Gastroesophageal sphincter (tissue), 4 donors: ENCODE measurements around the gene SH3GLB2. TPM values are rescaled to one million over a fixed set of nuclear protein-coding genes. Genes with fewer than 3 reads are reported as not detected.
A peak's percentile ranks its signal among the peaks of the same experiment; 100 is the strongest.
"Not testable (repeated sequence)": the region's sequence is repeated elsewhere in the genome, so short reads cannot be mapped to it uniquely, and the experiment has no call there.

Experiments used
- ATAC-seq: fragments of 150-250 bp; one replicate; pipeline ENCODE4 v1.9.1; 2016; ENCODE audit warnings: mild to moderate bottlenecking, moderate library complexity
- H3K27ac ChIP-seq, 4 donors: fragments of 200-600 bp; sonication (generic) in 3 of 4; 1 replicate in 3 of 4; 2 replicates in 1 of 4; pipeline ENCODE4 v1.5.1; 2016 to 2019
- H3K27me3 ChIP-seq: fragments of 200-600 bp; sonication (generic); one replicate; pipeline ENCODE4 v1.5.1; 2019
- H3K36me3 ChIP-seq, 2 donors: fragments of 200-600 bp; sonication (generic); one replicate each; pipeline ENCODE4 v1.5.1; 2019; ENCODE audit warnings: control low read depth in 1 of 2
- H3K4me1 ChIP-seq, 3 donors: fragments of 200-600 bp; sonication (generic); 1 replicate in 2 of 3; 2 replicates in 1 of 3; pipeline ENCODE4 v1.5.1; 2016 to 2019; ENCODE audit warnings: control low read depth in 2 of 3
- H3K4me3 ChIP-seq, 2 donors: fragments of 200-600 bp; sonication (generic); one replicate each; pipeline ENCODE4 v1.5.1; 2019; ENCODE audit warnings: mild to moderate bottlenecking in 1 of 2, moderate library complexity in 1 of 2
- H3K9me3 ChIP-seq, 3 donors: fragments of 200-600 bp; sonication (generic); one replicate each; pipeline ENCODE4 v1.5.1; 2017 to 2019; ENCODE audit warnings: control low read depth in 2 of 3
- CTCF ChIP-seq, 4 experiments: fragments of 200-600 bp in 2 of 4; fragments of 450-650 bp in 2 of 4; sonication (generic) in 1 of 4; IDR thresholded peaks; one replicate each; pipeline ENCODE4 v1.5.1; 2017 to 2019; ENCODE audit warnings: antibody characterized with exemption in 4 of 4, mild to moderate bottlenecking in 2 of 4, moderate library complexity in 2 of 4
- EP300 ChIP-seq: sonication (generic); formaldehyde crosslinking; IDR thresholded peaks from one replicate; pipeline ENCODE4 v1.6.1; 2017; ENCODE audit warnings: antibody characterized with exemption, mild to moderate bottlenecking
- POLR2A ChIP-seq, 2 donors: fragments of 450-650 bp; IDR thresholded peaks; one replicate each; pipeline ENCODE4 v1.6.1; 2017; ENCODE audit warnings: antibody characterized with exemption in 2 of 2, mild to moderate bottlenecking in 2 of 2, moderate library complexity in 1 of 2
- POLR2AphosphoS5 ChIP-seq: sonication (generic); formaldehyde crosslinking; IDR thresholded peaks from one replicate; pipeline ENCODE4 v1.6.1; 2017; ENCODE audit warnings: antibody characterized with exemption
- WGBS, 2 donors: methylation state at CpG; one replicate each; pipeline ENCODE4 v1.1.5; 2018; ENCODE audit warnings: low coverage in 1 of 2; 5-methylcytosine and 5-hydroxymethylcytosine counted together
- total RNA-seq, 4 donors: library from RNA; depleted of rRNA; stranded (reverse); fragments of >200 nt; gene quantifications; one replicate each; pipeline ENCODE4 v1.1.0, GENCODE V29; 2016

Gene SH3GLB2
- total RNA-seq, 4 donors from 2014 or later: 80.3 to 123 (median 83.6) TPM

DNA sequence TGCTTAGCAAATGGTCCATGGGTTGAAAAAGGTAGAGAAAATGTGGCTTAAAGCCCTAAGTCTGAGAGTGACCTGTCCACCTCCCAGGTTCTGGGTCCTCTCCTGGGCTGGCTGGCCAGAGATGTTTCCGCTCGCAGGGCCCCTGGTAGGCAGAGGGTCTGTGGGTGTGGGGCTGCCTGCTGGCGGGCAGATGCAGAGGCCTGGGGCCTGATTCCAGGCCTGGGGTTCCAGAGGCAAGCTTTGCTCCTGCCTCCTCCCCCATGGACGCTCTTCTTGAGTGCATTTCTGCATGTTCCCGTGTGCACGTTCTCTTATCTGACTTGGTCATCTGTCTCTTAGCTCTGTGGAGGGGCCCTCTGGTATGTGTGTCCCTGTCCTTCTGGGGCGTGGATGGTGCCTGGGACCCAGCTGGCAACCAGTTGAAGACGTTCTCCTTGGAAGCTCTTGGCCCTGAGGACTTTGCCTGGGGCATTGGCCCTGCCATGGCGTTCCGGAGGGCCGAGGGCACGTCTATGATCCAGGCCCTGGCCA is 12.0 kb upstream of the SH3GLB2 start:
- H3K4me1 ChIP-seq: peaks cover 0 to 47% (median 16%) of the 10 kb centered on the region in 3 donors
- H3K4me3 ChIP-seq: no peak overlapping the region
- H3K9me3 ChIP-seq: no peaks in the 10 kb centered on the region
- ATAC-seq: no peak
- TF ChIP-seq CTCF (IDR thresholded peaks at IDR 0.05) (no peak), POLR2AphosphoS5 (no peak), POLR2A (IDR thresholded peaks at IDR 0.05) (no peak), EP300 (no peak)
- H3K36me3 ChIP-seq: peaks cover 0 to 49% of the 10 kb centered on the region in 2 donors
- H3K27me3 ChIP-seq: no peaks in the 10 kb centered on the region
- H3K27ac ChIP-seq: no peak overlapping the region
- WGBS, 2 donors: 80 to 91% methylated on average over 3 to 6 of the region's 12 CpGs

- no peak for TF ChIP-seq EP300
- WGBS, 2 donors: 80% methylated on average over 1 of the region's 8 CpGs; no CpG with 5 or more reads in 1 of the 2 donors
- Histone ChIP-seq H3K4me3 (peak overlapping the region in 1 of 2 donors; percentile 95), H3K36me3 (peaks cover 0 to 30% of the 10 kb centered on the region in 2 donors), H3K9me3 (no peaks in the 10 kb centered on the region), H3K27me3 (no peaks in the 10 kb centered on the region), H3K27ac (peak overlapping the region in 3 of 4 donors; percentile 90 to 93 (median 91)), H3K4me1 (peaks cover 0 to 47% (median 16%) of the 10 kb centered on the region in 3 donors)
- ATAC-seq: no peak
Measured at GRCh38 chr9:129038109-129038852, 10.2 kb upstream of the SH3GLB2 start.

GRCh38 chr9:129037767-129038098 is 9.6 kb upstream of the SH3GLB2 start:
- peaks cover 0 to 24% of the 10 kb centered on the region in 2 donors for H3K36me3 ChIP-seq
- no peaks in the 10 kb centered on the region for H3K27me3 ChIP-seq
- peak overlapping the region; percentile 92 to 95 for H3K4me3 ChIP-seq
- TF ChIP-seq POLR2AphosphoS5 (no peak), POLR2A (IDR thresholded peaks at IDR 0.05) (peak in 1 of 2 donors; percentile 7)
- no peaks in the 10 kb centered on the region for H3K9me3 ChIP-seq
- peaks cover 0 to 47% (median 16%) of the 10 kb centered on the region in 3 donors for H3K4me1 ChIP-seq
- 0% methylated on average over 2 of the region's 6 CpGs; no CpG with 5 or more reads in 1 of the 2 donors for WGBS, 2 donors
- peak; percentile 29 for ATAC-seq
- H3K27ac ChIP-seq: peak overlapping the region in 3 of 4 donors; percentile 90 to 93 (median 91)

DNA sequence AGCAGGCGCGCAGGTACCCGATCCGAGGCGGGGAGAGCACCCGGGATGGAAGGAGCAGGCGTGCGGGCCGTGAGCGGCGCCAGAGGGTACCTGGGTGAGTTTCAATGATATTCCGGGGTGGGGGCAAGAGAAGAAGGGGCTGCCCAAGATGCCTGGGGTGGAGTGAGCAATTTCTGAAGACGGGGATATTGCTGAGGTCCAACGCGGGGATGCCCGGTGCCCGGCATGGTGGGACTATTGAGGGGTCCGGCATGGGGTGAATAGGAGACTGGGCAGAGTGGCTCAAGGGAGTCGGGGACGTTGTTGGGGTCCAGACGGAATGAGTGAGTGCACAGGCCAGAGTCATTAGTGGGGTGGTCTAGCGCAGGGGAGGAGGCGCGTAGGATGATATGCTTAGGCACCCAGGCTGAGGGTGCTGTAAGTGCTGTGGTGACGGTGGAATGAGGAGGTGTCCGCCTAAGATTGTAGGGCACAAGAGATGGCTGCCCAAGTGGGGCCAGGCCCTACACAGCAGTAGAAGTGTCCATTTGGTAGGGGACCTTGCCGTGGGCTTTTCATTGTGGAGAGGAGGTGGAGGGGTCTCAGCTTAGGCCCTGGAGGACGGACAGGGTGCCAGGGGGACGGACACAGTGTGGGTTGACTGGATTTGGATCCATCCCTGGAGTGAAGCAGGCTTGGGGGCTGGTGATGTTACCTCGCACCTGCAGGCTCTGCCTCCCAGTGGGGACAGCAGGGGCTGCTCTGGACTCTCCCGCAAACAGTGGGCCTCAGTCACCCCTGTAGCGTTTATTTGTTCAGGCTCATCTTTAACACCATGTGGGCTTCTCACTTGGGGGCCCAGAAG is 9.0 kb upstream of the SH3GLB2 start:
- no peaks in the 10 kb centered on the region for H3K27me3 ChIP-seq
- TF ChIP-seq POLR2AphosphoS5 (no peak), CTCF (IDR thresholded peaks at IDR 0.05) (no peak), POLR2A (IDR thresholded peaks at IDR 0.05) (no peak), EP300 (no peak)
- peaks cover 0 to 47% (median 16%) of the 10 kb centered on the region in 3 donors for H3K4me1 ChIP-seq
- WGBS, 2 donors: 0 to 6% methylated on average over 10 to 25 of the region's 32 CpGs
- peak overlapping the region; percentile 72 to 93 (median 90) for H3K27ac ChIP-seq
- no peak for ATAC-seq
- H3K4me3 ChIP-seq: peak overlapping the region; percentile 92 to 95
- no peaks in the 10 kb centered on the region for H3K9me3 ChIP-seq
- peaks cover 0 to 19% of the 10 kb centered on the region in 2 donors for H3K36me3 ChIP-seq

DNA sequence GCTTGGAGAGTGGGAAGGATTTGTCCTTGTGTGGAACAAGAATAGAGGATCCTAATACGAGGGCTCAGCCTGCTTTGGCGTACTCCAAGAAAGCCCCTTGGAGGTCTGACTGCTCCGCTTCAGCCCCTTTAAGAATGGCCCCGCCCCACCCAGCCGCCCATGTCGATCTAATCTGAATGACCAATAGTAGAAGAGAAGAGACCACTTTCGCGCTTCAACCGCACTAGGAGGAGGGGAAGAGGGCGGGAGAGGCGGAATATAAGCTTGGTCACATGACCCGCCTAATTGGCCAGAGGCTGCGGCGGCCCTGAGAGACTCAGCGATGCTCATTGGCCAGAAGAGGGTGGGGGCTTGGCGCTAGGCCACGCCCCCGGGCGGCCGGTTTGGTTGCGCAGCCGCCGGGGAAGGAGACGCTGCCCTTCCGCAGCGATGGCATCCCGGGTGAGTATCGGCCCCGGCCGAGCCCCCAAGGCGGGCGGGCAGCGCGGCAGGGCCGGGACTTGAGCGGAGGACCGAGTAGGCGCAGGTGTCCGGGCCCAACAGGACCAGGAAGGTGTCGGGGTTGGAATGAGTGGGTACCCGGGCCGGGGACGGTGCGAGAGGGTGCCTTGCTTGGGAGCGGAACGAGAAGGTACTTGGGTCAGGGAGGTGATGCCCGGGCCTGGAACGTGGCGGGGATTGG is 8.3 kb upstream of the SH3GLB2 start, which contains the start of gene MIGA2:
TSS of gene MIGA2 (plus strand) at position 386 of the 682 bp plus-strand sequence. CDS start 3,969 bp downstream, outside the sequence.
- Histone ChIP-seq H3K27me3 (no peaks in the 10 kb centered on the region), H3K4me1 (peaks cover 0 to 47% (median 16%) of the 10 kb centered on the region in 3 donors), H3K4me3 (peak within 1 kb of the TSS; percentile 92 to 95), H3K9me3 (no peaks in the 10 kb centered on the region), H3K27ac (peak within 1 kb of the TSS; percentile 72 to 93 (median 90)), H3K36me3 (peaks cover 0 to 11% of the 10 kb centered on the region in 2 donors)
- ATAC-seq: peak; percentile 99
- peak in 1 of 4 experiments; percentile 24 for TF ChIP-seq CTCF (IDR thresholded peaks at IDR 0.05)
- TF ChIP-seq EP300: no peak
- TF ChIP-seq POLR2AphosphoS5: peak; percentile 87
- TF ChIP-seq POLR2A (IDR thresholded peaks at IDR 0.05): peak; percentile 92 to 93
- WGBS, 2 donors: 0 to 4% methylated on average over 9 to 18 of the region's 49 CpGs

- peak; percentile 30 for ATAC-seq
- Histone ChIP-seq H3K27ac (peak overlapping the region; percentile 55 to 93 (median 90)), H3K4me3 (peak overlapping the region; percentile 41 to 95), H3K4me1 (peaks cover 0 to 47% (median 16%) of the 10 kb centered on the region in 3 donors)
- H3K36me3 ChIP-seq, H3K27me3 ChIP-seq, H3K9me3 ChIP-seq: not testable (repeated sequence)
- WGBS, 2 donors: 0 to 20% methylated on average over 2 to 6 of the region's 13 CpGs
Measured at GRCh38 chr9:129035838-129036237, 7.7 kb upstream of the SH3GLB2 start.
